Measurements from ENCODE around the gene PHF24.

DNA sequence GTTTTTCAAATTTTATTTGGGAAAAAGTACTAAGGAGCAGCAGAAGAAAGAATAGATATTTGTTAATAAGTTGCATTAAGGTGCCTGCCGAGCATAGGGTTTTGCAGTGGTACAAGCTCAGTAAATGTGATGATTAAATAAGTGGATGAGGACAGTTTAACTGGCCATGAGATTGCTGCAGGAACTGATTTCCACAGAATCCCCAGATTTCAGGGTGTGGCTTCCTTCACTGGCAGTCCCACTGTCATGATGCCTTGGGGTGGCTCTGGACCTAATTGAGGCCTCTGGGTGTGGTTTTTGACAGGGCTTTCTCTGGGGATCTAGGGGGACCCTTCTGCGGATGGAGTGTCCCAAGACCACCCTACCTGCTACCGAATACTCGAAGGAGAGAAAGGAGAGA is 1.4 kb downstream of the PHF24 start:
- TF ChIP-seq MXI1 (IDR thresholded peaks at IDR 0.05; ENCODE audit: low read depth, low read length), result no peak
- TF ChIP-seq, protein P1, sequence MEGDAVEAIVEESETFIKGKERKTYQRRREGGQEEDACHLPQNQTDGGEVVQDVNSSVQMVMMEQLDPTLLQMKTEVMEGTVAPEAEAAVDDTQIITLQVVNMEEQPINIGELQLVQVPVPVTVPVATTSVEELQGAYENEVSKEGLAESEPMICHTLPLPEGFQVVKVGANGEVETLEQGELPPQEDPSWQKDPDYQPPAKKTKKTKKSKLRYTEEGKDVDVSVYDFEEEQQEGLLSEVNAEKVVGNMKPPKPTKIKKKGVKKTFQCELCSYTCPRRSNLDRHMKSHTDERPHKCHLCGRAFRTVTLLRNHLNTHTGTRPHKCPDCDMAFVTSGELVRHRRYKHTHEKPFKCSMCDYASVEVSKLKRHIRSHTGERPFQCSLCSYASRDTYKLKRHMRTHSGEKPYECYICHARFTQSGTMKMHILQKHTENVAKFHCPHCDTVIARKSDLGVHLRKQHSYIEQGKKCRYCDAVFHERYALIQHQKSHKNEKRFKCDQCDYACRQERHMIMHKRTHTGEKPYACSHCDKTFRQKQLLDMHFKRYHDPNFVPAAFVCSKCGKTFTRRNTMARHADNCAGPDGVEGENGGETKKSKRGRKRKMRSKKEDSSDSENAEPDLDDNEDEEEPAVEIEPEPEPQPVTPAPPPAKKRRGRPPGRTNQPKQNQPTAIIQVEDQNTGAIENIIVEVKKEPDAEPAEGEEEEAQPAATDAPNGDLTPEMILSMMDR (IDR thresholded peaks at IDR 0.05 in 2 of 3, conservative IDR thresholded peaks at IDR 0.05 in 1 of 3; ENCODE audit: control insufficient read depth in 2 of 3, extremely low read depth in 1 of 3, insufficient read depth in 1 of 3, low read depth in 3 of 3, low read length in 3 of 3), result no peak
- TF ChIP-seq ZNF384 (IDR thresholded peaks at IDR 0.05; ENCODE audit: borderline replicate concordance, low read depth, low read length), result no peak
- TF ChIP-seq FOXM1 (IDR thresholded peaks at IDR 0.05; ENCODE audit: low read depth, low read length), result no peak
- no peak for TF ChIP-seq TAF1 (IDR thresholded peaks at IDR 0.05; ENCODE audit: borderline replicate concordance, low read depth, low read length)
- TF ChIP-seq RFX5 (IDR thresholded peaks at IDR 0.05; ENCODE audit: low read depth, low read length), result no peak
- no peak for TF ChIP-seq ESRRA (IDR thresholded peaks at IDR 0.05; ENCODE audit: low read length)
- TF ChIP-seq TCF12 (IDR thresholded peaks at IDR 0.05; ENCODE audit: low read depth, low read length), result no peak
- TF ChIP-seq SUZ12 (IDR thresholded peaks at IDR 0.05; ENCODE audit: unreplicated experiment), result no peak
